ENCODE data around the gene MAST2.

GRCh38 chr1:45762291-45762690, 41.1 kb upstream of the MAST2 start:
- TF ChIP-seq, protein P1, sequence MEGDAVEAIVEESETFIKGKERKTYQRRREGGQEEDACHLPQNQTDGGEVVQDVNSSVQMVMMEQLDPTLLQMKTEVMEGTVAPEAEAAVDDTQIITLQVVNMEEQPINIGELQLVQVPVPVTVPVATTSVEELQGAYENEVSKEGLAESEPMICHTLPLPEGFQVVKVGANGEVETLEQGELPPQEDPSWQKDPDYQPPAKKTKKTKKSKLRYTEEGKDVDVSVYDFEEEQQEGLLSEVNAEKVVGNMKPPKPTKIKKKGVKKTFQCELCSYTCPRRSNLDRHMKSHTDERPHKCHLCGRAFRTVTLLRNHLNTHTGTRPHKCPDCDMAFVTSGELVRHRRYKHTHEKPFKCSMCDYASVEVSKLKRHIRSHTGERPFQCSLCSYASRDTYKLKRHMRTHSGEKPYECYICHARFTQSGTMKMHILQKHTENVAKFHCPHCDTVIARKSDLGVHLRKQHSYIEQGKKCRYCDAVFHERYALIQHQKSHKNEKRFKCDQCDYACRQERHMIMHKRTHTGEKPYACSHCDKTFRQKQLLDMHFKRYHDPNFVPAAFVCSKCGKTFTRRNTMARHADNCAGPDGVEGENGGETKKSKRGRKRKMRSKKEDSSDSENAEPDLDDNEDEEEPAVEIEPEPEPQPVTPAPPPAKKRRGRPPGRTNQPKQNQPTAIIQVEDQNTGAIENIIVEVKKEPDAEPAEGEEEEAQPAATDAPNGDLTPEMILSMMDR (IDR thresholded peaks at IDR 0.05; ENCODE audit: low read length): no peak
- TF ChIP-seq EZH2phosphoT487 (IDR thresholded peaks at IDR 0.05; ENCODE audit: low read length) (no peak), EZH2 (optimal IDR thresholded peaks at IDR 0.05; ENCODE audit: low read depth, low read length) (no peak)
